8988T (cell line): ENCODE data around the gene TM7SF2.

Experiments used
- DNase-seq: peaks from one replicate; pipeline ENCODE4 v3.0.0; 2011

Gene TM7SF2

GRCh38 chr11:65095427-65095826 is 16.2 kb upstream of the TM7SF2 start:
- no peak for DNase-seq

- DNase-seq, result peak; percentile 94
Measured at GRCh38 chr11:65095974-65096806, 15.5 kb upstream of the TM7SF2 start, which contains the start of gene VPS51. TSS of gene VPS51 (plus strand) at chr11:65096214. CDS start at chr11:65096251, 37 bp downstream.

GRCh38 chr11:65096926-65097325 is 14.7 kb upstream of the TM7SF2 start:
- no peak for DNase-seq

GRCh38 chr11:65100674-65101350 is 10.9 kb upstream of the TM7SF2 start:
- no peak for DNase-seq

- no peak for DNase-seq
Measured at GRCh38 chr11:65102142-65103095, 9.3 kb upstream of the TM7SF2 start.

- no peak for DNase-seq
Measured at GRCh38 chr11:65103476-65103875, 8.2 kb upstream of the TM7SF2 start.

- no peak for DNase-seq
Measured at GRCh38 chr11:65104628-65105027, 7.0 kb upstream of the TM7SF2 start.

- no peak for DNase-seq
Measured at GRCh38 chr11:65107078-65107477, 4.6 kb upstream of the TM7SF2 start.

- no peak for DNase-seq
Measured at GRCh38 chr11:65107751-65108468, 3.8 kb upstream of the TM7SF2 start.

GRCh38 chr11:65108469-65109123 is 3.1 kb upstream of the TM7SF2 start:
- no peak for DNase-seq

GRCh38 chr11:65109231-65110198 is 2.2 kb upstream of the TM7SF2 start:
- no peak for DNase-seq

- peak; percentile 98 for DNase-seq
Measured at GRCh38 chr11:65110354-65110861, 1.3 kb upstream of the TM7SF2 start.

GRCh38 chr11:65111159-65111743 is 421 bp upstream of the TM7SF2 start:
- no peak for DNase-seq

GRCh38 chr11:65112546-65113360 is 1.1 kb downstream of the TM7SF2 start:
- peak; percentile 82 for DNase-seq

- no peak for DNase-seq
Measured at GRCh38 chr11:65113361-65113756, 1.7 kb downstream of the TM7SF2 start.

- DNase-seq, result no peak
Measured at GRCh38 chr11:65113839-65114238, 2.2 kb downstream of the TM7SF2 start.

GRCh38 chr11:65114538-65115171 is 3.0 kb downstream of the TM7SF2 start:
- no peak for DNase-seq

- no peak for DNase-seq
Measured at GRCh38 chr11:65115361-65116082, 3.9 kb downstream of the TM7SF2 start.
